Nephron progenitor cell (in vitro differentiated cells): Measurements from ENCODE around the gene PLXNA4.

ENCODE experiments used
- DNase-seq: peaks from one replicate; pipeline ENCODE4 v3.0.0; 2021
- H3K27ac Mint-ChIP-seq: 2 replicates; pipeline ENCODE4 v1.8.0; 2021; ENCODE audit warnings: mild to moderate bottlenecking, moderate library complexity, mixed read lengths
- H3K27me3 Mint-ChIP-seq: 2 replicates; pipeline ENCODE4 v1.8.0; 2021; ENCODE audit warnings: mild to moderate bottlenecking, low read depth, mixed read lengths; ENCODE audit not compliant: poor library complexity
- H3K36me3 Mint-ChIP-seq: 2 replicates; pipeline ENCODE4 v1.8.0; 2021; ENCODE audit warnings: low read depth, mixed read lengths
- H3K4me1 Mint-ChIP-seq: 2 replicates; pipeline ENCODE4 v1.8.0; 2021; ENCODE audit warnings: mixed read lengths
- H3K4me3 Mint-ChIP-seq: 2 replicates; pipeline ENCODE4 v1.8.0; 2021; ENCODE audit warnings: mild to moderate bottlenecking, moderate library complexity, mixed read lengths
- H3K9me3 Mint-ChIP-seq: 2 replicates; pipeline ENCODE4 v1.8.0; 2021; ENCODE audit warnings: mild to moderate bottlenecking, moderate library complexity, mixed read lengths
- TF ChIP-seq, protein P1 (sequence below): fragments of 200-600 bp; sonication (generic); IDR thresholded peaks from 2 replicates; pipeline ENCODE4 v1.5.0; 2021; ENCODE audit warnings: antibody characterized with exemption

PLXNA4 gene

DNA sequence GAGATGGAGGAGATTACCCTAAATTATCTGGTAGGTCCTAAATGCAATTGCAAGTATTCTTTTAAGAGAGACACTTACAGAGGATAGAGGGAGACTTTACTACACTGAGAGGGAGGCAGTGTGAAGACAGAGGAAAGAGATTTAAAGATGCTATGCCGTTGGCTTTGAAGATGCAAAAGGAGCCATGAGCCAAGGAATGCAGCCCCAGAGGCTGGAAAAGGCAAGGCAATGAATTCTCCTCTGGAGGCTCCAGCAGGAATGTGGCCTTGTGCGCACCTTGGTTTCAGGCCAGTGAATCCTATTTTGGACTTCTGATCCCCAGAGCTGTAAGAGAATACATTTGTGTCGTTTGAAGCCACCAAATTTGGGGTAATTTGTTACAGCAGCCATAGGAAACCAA is 118.6 kb downstream of the PLXNA4 start:
- DNase-seq: no peak
- H3K9me3 Mint-ChIP-seq: no peaks in the 10 kb centered on the region
- no peaks in the 10 kb centered on the region for H3K36me3 Mint-ChIP-seq
- peaks cover 20% of the 10 kb centered on the region for H3K27me3 Mint-ChIP-seq
- peaks cover 25% of the 10 kb centered on the region for H3K4me1 Mint-ChIP-seq
- no peak overlapping the region for H3K4me3 Mint-ChIP-seq
- no peak overlapping the region for H3K27ac Mint-ChIP-seq
- TF ChIP-seq, protein P1, sequence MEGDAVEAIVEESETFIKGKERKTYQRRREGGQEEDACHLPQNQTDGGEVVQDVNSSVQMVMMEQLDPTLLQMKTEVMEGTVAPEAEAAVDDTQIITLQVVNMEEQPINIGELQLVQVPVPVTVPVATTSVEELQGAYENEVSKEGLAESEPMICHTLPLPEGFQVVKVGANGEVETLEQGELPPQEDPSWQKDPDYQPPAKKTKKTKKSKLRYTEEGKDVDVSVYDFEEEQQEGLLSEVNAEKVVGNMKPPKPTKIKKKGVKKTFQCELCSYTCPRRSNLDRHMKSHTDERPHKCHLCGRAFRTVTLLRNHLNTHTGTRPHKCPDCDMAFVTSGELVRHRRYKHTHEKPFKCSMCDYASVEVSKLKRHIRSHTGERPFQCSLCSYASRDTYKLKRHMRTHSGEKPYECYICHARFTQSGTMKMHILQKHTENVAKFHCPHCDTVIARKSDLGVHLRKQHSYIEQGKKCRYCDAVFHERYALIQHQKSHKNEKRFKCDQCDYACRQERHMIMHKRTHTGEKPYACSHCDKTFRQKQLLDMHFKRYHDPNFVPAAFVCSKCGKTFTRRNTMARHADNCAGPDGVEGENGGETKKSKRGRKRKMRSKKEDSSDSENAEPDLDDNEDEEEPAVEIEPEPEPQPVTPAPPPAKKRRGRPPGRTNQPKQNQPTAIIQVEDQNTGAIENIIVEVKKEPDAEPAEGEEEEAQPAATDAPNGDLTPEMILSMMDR: no peak

DNA sequence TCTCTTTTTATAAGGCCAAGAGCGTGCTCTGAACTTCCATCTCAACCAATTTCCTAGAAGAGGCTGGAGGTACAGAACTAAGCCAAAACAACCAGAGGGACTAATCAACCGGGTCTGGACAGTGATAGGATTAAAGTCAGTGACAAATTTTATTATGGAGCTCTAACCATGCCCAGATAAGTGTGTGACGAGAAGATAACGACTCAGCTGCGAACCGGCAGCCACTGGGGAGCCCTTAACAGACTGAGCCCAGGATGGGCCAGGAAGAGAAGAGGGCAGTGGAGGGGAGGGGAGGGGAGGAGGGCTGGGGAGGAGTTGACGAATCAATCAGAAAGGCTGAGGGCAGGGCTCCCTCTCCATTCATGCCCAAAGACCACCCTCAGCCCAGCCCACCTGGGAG is 119.9 kb downstream of the PLXNA4 start:
- TF ChIP-seq, protein P1: no peak
- H3K27ac Mint-ChIP-seq: no peak overlapping the region
- H3K27me3 Mint-ChIP-seq: peaks cover 24% of the 10 kb centered on the region
- no peak for DNase-seq
- H3K4me3 Mint-ChIP-seq: no peak overlapping the region
- H3K36me3 Mint-ChIP-seq: no peaks in the 10 kb centered on the region
- H3K9me3 Mint-ChIP-seq: no peaks in the 10 kb centered on the region
- H3K4me1 Mint-ChIP-seq: peaks cover 20% of the 10 kb centered on the region

DNA sequence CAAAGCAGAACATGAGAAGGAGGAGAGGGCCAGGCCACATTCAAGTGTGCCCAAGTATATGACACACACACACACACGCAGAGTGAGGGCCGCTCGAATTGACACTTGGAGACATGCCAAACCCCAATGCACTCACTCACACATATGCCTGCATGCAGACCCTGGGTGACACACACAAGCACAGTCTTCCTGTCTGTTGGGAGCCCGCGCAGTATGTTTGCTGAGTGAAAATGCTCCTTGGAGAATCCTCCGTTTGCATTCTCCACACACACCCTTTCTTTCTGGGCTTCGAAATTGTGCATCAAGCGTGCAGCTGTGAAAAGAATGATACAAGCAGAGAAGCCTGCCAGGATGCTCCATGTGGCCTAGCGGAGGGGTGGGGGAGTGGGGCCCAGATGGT is 120.9 kb downstream of the PLXNA4 start:
- DNase-seq: no peak
- no peak overlapping the region for H3K4me3 Mint-ChIP-seq
- no peak overlapping the region for H3K27ac Mint-ChIP-seq
- H3K4me1 Mint-ChIP-seq: peaks cover 13% of the 10 kb centered on the region
- TF ChIP-seq, protein P1: no peak
- H3K27me3 Mint-ChIP-seq: peaks cover 24% of the 10 kb centered on the region
- H3K9me3 Mint-ChIP-seq: no peaks in the 10 kb centered on the region
- H3K36me3 Mint-ChIP-seq: no peaks in the 10 kb centered on the region

DNA sequence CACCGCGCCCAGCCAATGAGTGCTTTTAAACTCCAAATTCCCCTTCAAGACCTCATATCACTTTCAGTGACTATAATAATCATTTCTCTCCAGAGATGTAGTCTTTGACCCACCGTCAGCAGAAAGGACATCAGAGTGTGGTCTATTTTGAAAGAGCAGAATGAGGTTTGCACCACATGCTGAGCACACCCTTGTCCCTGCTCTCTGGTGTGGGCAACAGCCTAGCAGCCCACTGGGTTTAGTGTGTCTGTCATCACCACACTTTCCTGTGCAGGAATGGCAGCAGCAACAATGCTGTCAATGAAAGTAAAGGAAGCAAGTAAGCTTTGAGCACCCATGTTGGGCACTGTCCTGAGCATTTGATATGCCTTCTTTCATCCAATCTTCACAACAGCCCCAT is 122.4 kb downstream of the PLXNA4 start:
- Mint-ChIP-seq H3K27me3 (peaks cover 36% of the 10 kb centered on the region), H3K4me1 (peaks cover 20% of the 10 kb centered on the region), H3K9me3 (peaks cover 6% of the 10 kb centered on the region), H3K4me3 (no peak overlapping the region), H3K36me3 (no peaks in the 10 kb centered on the region), H3K27ac (no peak overlapping the region)
- TF ChIP-seq, protein P1: no peak
- DNase-seq: no peak

DNA sequence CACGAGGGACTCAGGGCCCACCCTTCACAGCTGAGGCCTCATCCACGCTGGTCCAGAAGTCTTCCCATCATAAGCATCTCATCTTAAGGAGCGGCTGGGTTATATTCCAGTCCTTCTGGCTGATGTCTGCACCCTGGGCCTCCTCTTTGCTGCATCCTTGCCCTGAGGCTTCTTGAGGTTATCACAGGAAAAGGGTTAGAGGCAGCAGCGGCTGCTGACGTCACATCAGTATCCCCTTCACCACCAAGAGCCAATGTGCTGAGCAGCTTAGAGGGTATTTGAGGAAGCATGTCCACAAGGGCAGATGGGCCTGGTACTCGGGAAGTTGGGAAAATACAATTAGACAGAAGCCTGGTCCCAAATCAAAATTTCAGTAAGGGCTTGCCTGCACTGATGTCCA is 125.1 kb downstream of the PLXNA4 start:
- peaks cover 42% of the 10 kb centered on the region for H3K27me3 Mint-ChIP-seq
- TF ChIP-seq, protein P1: no peak
- peaks cover 15% of the 10 kb centered on the region for H3K4me1 Mint-ChIP-seq
- H3K9me3 Mint-ChIP-seq: peaks cover 9% of the 10 kb centered on the region
- no peaks in the 10 kb centered on the region for H3K36me3 Mint-ChIP-seq
- DNase-seq: no peak
- H3K4me3 Mint-ChIP-seq: no peak overlapping the region
- no peak overlapping the region for H3K27ac Mint-ChIP-seq

DNA sequence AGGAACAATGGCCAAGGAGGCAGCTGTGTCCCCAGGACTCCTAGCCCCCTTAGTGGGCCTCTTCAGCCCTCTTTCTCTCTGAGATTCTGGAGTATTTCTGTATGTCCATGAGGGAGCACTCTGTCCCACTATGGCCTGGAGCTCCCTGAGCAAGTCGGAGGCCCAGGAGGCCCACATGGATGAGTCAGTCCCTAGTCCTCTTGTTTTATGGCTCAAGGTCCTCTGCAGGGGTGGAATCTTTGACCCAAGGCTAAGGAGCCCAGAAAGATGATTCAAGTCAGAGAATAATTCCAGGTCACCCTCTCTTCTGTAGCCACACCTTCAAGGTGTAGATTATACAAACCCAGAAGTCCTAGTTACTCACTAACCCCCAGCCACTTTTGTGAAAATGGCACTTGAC is 125.6 kb downstream of the PLXNA4 start:
- no peak overlapping the region for H3K4me3 Mint-ChIP-seq
- H3K4me1 Mint-ChIP-seq: peaks cover 15% of the 10 kb centered on the region
- DNase-seq: no peak
- H3K36me3 Mint-ChIP-seq: no peaks in the 10 kb centered on the region
- H3K9me3 Mint-ChIP-seq: peaks cover 9% of the 10 kb centered on the region
- TF ChIP-seq, protein P1: no peak
- peaks cover 44% of the 10 kb centered on the region for H3K27me3 Mint-ChIP-seq
- no peak overlapping the region for H3K27ac Mint-ChIP-seq
